Endothelial cell of umbilical vein (primary cell): ENCODE data around the gene NOXA1. TPM values are rescaled to one million over a fixed set of nuclear protein-coding genes. Genes with fewer than 3 reads are reported as not detected.

Experiments
- BruUV-seq: library from RNA; stranded (reverse); fragments of 400-500 nt; replicated peaks from 2 replicates; lab custom pipeline; 2021; lab: Mats Ljungman, UMichigan
- CTCF ChIA-PET: fragments of 300-600, 350-600 bp; sonication (Branson Sonifier 250); formaldehyde crosslinking; loops from one replicate; lab custom pipeline; 2021; ENCODE audit warnings: antibody characterized with exemption, inconsistent platforms; lab: Charles Lee
- POLR2A ChIA-PET: fragments of 300-600, 350-600 bp; sonication (Branson Sonifier 250); formaldehyde crosslinking; loops from one replicate; lab custom pipeline; 2021; ENCODE audit warnings: antibody characterized with exemption, inconsistent platforms; lab: Charles Lee
- DNase-seq: peaks from one replicate; pipeline ENCODE4 v3.0.0-alpha.2; 2011; ENCODE audit warnings: low read depth, low spot score
- FAIRE-seq: peaks from 2 replicates; lab custom pipeline; 2011; peaks lifted over from hg19 to GRCh38; lab: Jason Lieb, UNC
- H2AFZ ChIP-seq: 2 replicates; pipeline ENCODE4 v1.6.0; 2012; ENCODE audit warnings: low read depth, low read length, control low read depth, inconsistent platforms
- H3K27ac ChIP-seq: 2 replicates; pipeline ENCODE4 v1.5.1; 2011; ENCODE audit warnings: low read depth, mild to moderate bottlenecking, control low read depth, low read length, moderate library complexity; ENCODE audit not compliant: insufficient read depth
- H3K27me3 ChIP-seq, 2 experiments: 2 replicates each; pipeline versions ENCODE4 v1.6.0 to v1.6.1; 2011; ENCODE audit warnings: low read length in 2 of 2, mixed read lengths in 1 of 2; ENCODE audit not compliant: control insufficient read depth in 2 of 2, insufficient read depth in 2 of 2
- H3K36me3 ChIP-seq, 2 experiments: 2 replicates in 1 of 2; 3 replicates in 1 of 2; pipeline ENCODE4 v1.5.1; 2011; ENCODE audit warnings: low read length in 2 of 2, mild to moderate bottlenecking in 1 of 2, moderate library complexity in 1 of 2; ENCODE audit not compliant: control insufficient read depth in 2 of 2, insufficient read depth in 2 of 2; ENCODE audit errors: extremely low read depth in 1 of 2
- H3K4me1 ChIP-seq: 3 replicates; pipeline ENCODE4 v1.5.1; 2011; ENCODE audit warnings: mild to moderate bottlenecking, low read length; ENCODE audit not compliant: control insufficient read depth, insufficient read depth; ENCODE audit errors: extremely low read depth
- H3K4me2 ChIP-seq: 2 replicates; pipeline ENCODE4 v1.6.1; 2011; ENCODE audit warnings: low read length, control low read depth, mixed read lengths; ENCODE audit not compliant: insufficient read depth
- H3K4me3 ChIP-seq, 3 experiments: fragments of 200-600 bp in 1 of 3; sonication (generic), shearing (Covaris generic) in 1 of 3; replicated peaks in 1 of 3; 2 replicates each; pipeline ENCODE4 v1.5.1; 2011 to 2016; ENCODE audit warnings: control low read depth in 3 of 3, low read length in 3 of 3, mild to moderate bottlenecking in 2 of 3, inconsistent platforms in 1 of 3, low read depth in 1 of 3, moderate library complexity in 1 of 3; ENCODE audit not compliant: insufficient read depth in 1 of 3
- H3K79me2 ChIP-seq: 2 replicates; pipeline ENCODE4 v1.6.0; 2012; ENCODE audit warnings: low read length, inconsistent platforms; ENCODE audit not compliant: control insufficient read depth, insufficient read depth
- H3K9ac ChIP-seq: replicated peaks from 2 replicates; pipeline ENCODE3; 2011; ENCODE audit warnings: low read length, control low read depth; ENCODE audit not compliant: insufficient read depth; ENCODE audit errors: extremely low read depth
- H3K9me1 ChIP-seq: replicated peaks from 3 replicates; pipeline ENCODE4 v1.6.0; 2011; ENCODE audit warnings: mild to moderate bottlenecking, low read length; ENCODE audit not compliant: control insufficient read depth, insufficient read depth; ENCODE audit errors: extremely low read depth
- H3K9me3 ChIP-seq: replicated peaks from 2 replicates; pipeline ENCODE4 v1.5.1; 2012; ENCODE audit warnings: low read length, inconsistent platforms; ENCODE audit not compliant: control insufficient read depth, insufficient read depth
- H4K20me1 ChIP-seq: replicated peaks from 2 replicates; pipeline ENCODE3; 2011; ENCODE audit warnings: mild to moderate bottlenecking, low read length; ENCODE audit not compliant: control insufficient read depth, insufficient read depth; ENCODE audit errors: extremely low read depth
- EZH2 ChIP-seq: IDR thresholded peaks from 2 replicates; pipeline ENCODE4 v1.6.1; 2012; ENCODE audit warnings: borderline replicate concordance, low read depth, mild to moderate bottlenecking, moderate library complexity, low read length, inconsistent platforms; ENCODE audit not compliant: severe bottlenecking
- FOS ChIP-seq: IDR thresholded peaks from 2 replicates; pipeline ENCODE4 v1.6.1; 2011; ENCODE audit warnings: mild to moderate bottlenecking, low read length, moderate library complexity, borderline replicate concordance; ENCODE audit not compliant: insufficient read depth
- GATA2 ChIP-seq: IDR thresholded peaks from 2 replicates; pipeline ENCODE4 v1.7.0; 2011; ENCODE audit warnings: low read depth, mild to moderate bottlenecking, moderate library complexity, mixed read lengths, low read length; ENCODE audit not compliant: insufficient read length, insufficient read depth
- JUN ChIP-seq: IDR thresholded peaks from 2 replicates; pipeline ENCODE4 v1.6.1; 2011; ENCODE audit warnings: borderline replicate concordance, low read depth; ENCODE audit not compliant: insufficient read length, insufficient read depth
- MYC ChIP-seq: IDR thresholded peaks from one replicate; pipeline ENCODE4 v1.6.1; 2011; ENCODE audit warnings: mild to moderate bottlenecking, low read depth, low read length
- POLR2A ChIP-seq: IDR thresholded peaks from 2 replicates; pipeline ENCODE4 v1.6.1; 2012; ENCODE audit warnings: low read depth, mild to moderate bottlenecking, control low read depth, low read length
- POLR2AphosphoS5 ChIP-seq: IDR thresholded peaks from 2 replicates; pipeline ENCODE4 v1.6.1; 2012; ENCODE audit warnings: low read depth, mild to moderate bottlenecking, control low read depth, low read length, moderate library complexity; ENCODE audit not compliant: insufficient read depth
- dilution Hi-C: fragments of 300-500 bp; cut with MboI; formaldehyde crosslinking; loops from one replicate; pipeline ENCODE4 v1.15.0; 2019; ENCODE audit warnings: low sequenced_read_pairs; ENCODE audit not compliant: extremely low pct_ligation_motif_present
- intact Hi-C: fragments of 100-400 bp; cut with micrococcal nuclease; formaldehyde crosslinking; loops from one replicate; pipeline ENCODE4 v1.10.0; 2022
- polyA plus RNA-seq, 4 experiments: library from polyadenylated mRNA; depleted of rRNA in 3 of 4; stranded (reverse) in 3 of 4; unstranded in 1 of 4; fragments of >200 nt; gene quantifications; 2 replicates each; pipeline versions ENCODE4 v1.2.1 to v1.2.3, GENCODE V29; 2011 to 2012; ENCODE audit warnings: missing spikeins in 1 of 4
- total RNA-seq: library from RNA; stranded (reverse); gene quantifications from 2 replicates; pipeline ENCODE4 v1.2.3, GENCODE V29; 2021
- TF ChIP-seq, protein P1 (sequence below): IDR thresholded peaks from 2 replicates; pipeline ENCODE4 v1.6.1; 2011; ENCODE audit not compliant: insufficient read depth, insufficient read length
- TF ChIP-seq, protein P2 (sequence below), 2 donors: IDR thresholded peaks; 1 replicate in 1 of 2; 2 replicates in 1 of 2; pipeline ENCODE4 v1.5.1; 2011; ENCODE audit warnings: low read length in 2 of 2, mild to moderate bottlenecking in 2 of 2, moderate library complexity in 2 of 2, control low read depth in 1 of 2, inconsistent platforms in 1 of 2, low read depth in 1 of 2; ENCODE audit not compliant: insufficient read depth in 1 of 2; ENCODE audit errors: extremely low read depth in 1 of 2

The NOXA1 gene
- total and polyA plus RNA-seq, 2 donors (not counting 3 experiments of a cell fraction or from before 2014, with no cell fraction given) = 0.40 to 0.91 TPM

DNA sequence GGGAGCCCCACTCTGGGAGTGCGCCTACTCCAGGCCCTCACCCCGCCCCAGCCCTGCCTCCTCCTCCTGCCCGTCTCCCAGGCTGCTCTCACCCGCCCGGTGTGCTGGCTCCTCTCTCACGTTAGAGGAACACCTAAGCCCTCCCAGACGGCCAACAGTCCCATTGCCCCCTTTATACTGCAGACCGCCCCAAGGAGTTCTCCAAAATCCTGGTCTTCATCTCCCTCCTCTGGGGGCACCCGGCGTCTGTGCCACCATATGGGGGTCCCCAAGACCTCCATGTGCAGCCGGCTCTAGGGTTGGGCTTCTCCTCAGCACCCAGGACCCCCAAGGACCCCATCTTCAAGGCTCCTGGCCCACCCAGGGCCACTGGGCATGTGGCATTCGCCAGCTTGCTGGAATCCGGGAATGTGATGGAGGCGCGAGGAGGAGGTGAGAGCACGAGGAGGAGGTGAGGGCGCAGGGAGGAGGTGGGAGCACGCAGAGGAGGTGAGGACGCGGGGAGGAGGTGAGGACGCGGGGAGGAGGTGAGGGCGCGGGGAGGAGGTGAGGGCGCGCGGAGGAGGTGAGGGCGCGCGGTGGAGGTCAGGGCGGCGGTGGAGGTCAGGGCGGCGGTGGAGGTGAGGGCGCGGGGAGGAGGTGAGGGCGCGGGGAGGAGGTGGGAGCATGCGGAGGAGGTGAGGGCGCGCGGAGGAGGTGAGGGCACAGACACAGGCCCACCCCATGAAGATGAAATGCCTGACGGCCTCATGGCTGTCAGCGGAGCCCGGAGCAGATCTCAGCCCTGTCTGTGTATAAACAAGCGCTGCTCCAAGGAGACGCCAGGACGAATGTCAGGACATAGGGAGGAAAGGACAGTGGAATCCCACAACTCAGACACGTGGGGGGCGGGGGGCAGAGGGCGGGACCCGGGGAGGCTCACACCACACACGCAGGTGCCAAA lies 41.4 kb upstream of the NOXA1 start:
- Histone ChIP-seq H3K36me3 (no peaks in the 10 kb centered on the region), H3K79me2 (no peaks in the 10 kb centered on the region), H2AFZ (no peak overlapping the region), H3K9ac (no peak overlapping the region), H3K4me2 (no peak overlapping the region), H4K20me1 (no peaks in the 10 kb centered on the region), H3K9me1 (no peaks in the 10 kb centered on the region), H3K4me1 (no peaks in the 10 kb centered on the region), H3K9me3 (no peaks in the 10 kb centered on the region), H3K4me3 (no peak overlapping the region), H3K27ac (no peak overlapping the region), H3K27me3 (no peaks in the 10 kb centered on the region)
- BruUV-seq = no TSS peak
- dilution Hi-C loops (no loop called here), intact Hi-C loops (no loop called here)
- FAIRE-seq (no peak), DNase-seq (no peak)
- ChIA-PET CTCF (interaction anchor here (0.6 kb wide), 1 partner anchor 13 kb away, joined by 3 read pairs; no protein-coding TSS in a partner anchor), POLR2A (no interaction called here)
- no peak for TF ChIP-seq GATA2
- no peak for TF ChIP-seq JUN
- TF ChIP-seq POLR2AphosphoS5 = no peak
- no peak for TF ChIP-seq MYC
- no peak for TF ChIP-seq EZH2
- TF ChIP-seq, protein P1, sequence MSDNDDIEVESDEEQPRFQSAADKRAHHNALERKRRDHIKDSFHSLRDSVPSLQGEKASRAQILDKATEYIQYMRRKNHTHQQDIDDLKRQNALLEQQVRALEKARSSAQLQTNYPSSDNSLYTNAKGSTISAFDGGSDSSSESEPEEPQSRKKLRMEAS = no peak
- TF ChIP-seq, protein P2, sequence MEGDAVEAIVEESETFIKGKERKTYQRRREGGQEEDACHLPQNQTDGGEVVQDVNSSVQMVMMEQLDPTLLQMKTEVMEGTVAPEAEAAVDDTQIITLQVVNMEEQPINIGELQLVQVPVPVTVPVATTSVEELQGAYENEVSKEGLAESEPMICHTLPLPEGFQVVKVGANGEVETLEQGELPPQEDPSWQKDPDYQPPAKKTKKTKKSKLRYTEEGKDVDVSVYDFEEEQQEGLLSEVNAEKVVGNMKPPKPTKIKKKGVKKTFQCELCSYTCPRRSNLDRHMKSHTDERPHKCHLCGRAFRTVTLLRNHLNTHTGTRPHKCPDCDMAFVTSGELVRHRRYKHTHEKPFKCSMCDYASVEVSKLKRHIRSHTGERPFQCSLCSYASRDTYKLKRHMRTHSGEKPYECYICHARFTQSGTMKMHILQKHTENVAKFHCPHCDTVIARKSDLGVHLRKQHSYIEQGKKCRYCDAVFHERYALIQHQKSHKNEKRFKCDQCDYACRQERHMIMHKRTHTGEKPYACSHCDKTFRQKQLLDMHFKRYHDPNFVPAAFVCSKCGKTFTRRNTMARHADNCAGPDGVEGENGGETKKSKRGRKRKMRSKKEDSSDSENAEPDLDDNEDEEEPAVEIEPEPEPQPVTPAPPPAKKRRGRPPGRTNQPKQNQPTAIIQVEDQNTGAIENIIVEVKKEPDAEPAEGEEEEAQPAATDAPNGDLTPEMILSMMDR (IDR thresholded peaks at IDR 0.05; ENCODE audit: extremely low read depth in 1 of 2, insufficient read depth in 1 of 2, low read depth in 1 of 2, low read length in 2 of 2) = no peak
- no peak for TF ChIP-seq FOS
- no peak for TF ChIP-seq POLR2A
